ENCODE measurements around the gene PRKAR1A. TPM values are rescaled to one million over a fixed set of nuclear protein-coding genes. Genes with fewer than 3 reads are reported as not detected.

PRKAR1A gene
- total RNA-seq, 1 donor from 2014 or later = 226 TPM

DNA sequence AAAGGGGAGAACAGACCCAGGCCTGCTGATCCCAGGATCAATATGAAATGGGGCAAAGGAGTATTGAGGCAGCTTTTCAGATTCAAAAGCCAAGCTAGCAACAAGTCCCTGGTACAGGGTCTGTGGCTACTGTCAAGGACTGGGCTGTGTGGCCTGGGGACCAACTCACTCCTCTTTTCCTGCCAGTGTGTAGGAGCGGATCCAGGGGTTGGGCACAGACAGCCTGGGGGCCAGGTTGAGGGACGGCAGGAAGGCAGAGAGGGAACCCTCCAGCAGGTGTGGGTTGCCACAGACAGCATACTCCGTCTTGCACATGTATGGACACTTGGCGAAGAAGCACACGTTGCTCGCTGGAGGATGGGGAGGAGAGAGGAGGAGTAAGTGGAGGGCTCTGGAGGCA lies 29.6 kb downstream of the PRKAR1A start:
- H3K27me3 ChIP-seq (ENCODE audit: control insufficient read depth, insufficient read depth, low read length) = no peaks in the 10 kb centered on the region
- TF ChIP-seq, protein P1, sequence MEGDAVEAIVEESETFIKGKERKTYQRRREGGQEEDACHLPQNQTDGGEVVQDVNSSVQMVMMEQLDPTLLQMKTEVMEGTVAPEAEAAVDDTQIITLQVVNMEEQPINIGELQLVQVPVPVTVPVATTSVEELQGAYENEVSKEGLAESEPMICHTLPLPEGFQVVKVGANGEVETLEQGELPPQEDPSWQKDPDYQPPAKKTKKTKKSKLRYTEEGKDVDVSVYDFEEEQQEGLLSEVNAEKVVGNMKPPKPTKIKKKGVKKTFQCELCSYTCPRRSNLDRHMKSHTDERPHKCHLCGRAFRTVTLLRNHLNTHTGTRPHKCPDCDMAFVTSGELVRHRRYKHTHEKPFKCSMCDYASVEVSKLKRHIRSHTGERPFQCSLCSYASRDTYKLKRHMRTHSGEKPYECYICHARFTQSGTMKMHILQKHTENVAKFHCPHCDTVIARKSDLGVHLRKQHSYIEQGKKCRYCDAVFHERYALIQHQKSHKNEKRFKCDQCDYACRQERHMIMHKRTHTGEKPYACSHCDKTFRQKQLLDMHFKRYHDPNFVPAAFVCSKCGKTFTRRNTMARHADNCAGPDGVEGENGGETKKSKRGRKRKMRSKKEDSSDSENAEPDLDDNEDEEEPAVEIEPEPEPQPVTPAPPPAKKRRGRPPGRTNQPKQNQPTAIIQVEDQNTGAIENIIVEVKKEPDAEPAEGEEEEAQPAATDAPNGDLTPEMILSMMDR (IDR thresholded peaks at IDR 0.05; ENCODE audit: insufficient read depth, low read length, severe bottlenecking) = no peak
- peaks cover 6% of the 10 kb centered on the region for H3K36me3 ChIP-seq (ENCODE audit: control insufficient read depth, insufficient read depth, low read length)
- DNase-seq (ENCODE audit: low read depth) (no peak), FAIRE-seq (peak; percentile 52)
- no peak overlapping the region for H3K4me3 ChIP-seq (ENCODE audit: low read depth, low read length)

DNA sequence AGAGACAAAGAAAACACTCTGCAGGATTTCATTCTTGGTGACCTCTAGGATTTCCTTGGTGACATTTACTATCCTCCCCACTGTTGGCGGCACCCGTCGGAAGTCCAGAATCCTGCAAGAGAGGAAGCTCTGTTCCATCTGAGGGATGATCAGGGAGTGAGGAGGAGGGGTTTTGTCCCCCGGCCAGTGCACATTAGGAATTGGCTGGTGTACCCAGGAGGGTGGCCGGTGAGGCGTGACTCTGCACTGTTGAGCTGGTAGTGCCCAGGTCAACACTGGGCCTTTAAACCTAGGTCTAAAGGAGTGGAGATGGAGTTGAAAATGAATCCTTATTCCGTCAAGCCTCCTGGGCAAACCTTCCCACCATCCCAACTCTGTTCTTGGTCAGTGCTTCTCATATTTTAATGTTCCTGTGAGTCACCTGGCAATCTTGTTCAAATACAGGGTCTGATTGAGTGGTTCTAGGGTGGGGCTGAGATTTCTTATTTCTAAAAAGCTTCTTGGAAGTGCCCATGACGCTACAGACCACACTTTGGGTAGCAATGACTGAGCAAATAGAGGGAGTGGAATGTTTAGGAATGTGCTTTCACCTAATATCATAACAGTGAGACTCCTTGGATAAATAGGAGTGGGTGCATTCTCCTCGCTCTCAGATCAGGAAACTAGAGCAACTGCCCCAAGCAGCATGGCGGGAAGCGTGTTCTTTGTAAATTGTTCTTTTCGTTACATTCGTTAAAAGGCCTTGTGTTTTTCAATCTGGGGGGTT lies 30.7 kb downstream of the PRKAR1A start:
- TF ChIP-seq, protein P1 (IDR thresholded peaks at IDR 0.05; ENCODE audit: insufficient read depth, low read length, severe bottlenecking) = no peak
- no peak overlapping the region for H3K4me3 ChIP-seq (ENCODE audit: low read depth, low read length)
- DNase-seq (ENCODE audit: low read depth) (peak; percentile 91), FAIRE-seq (no peak)
- H3K27me3 ChIP-seq (ENCODE audit: control insufficient read depth, insufficient read depth, low read length) = no peaks in the 10 kb centered on the region
- H3K36me3 ChIP-seq (ENCODE audit: control insufficient read depth, insufficient read depth, low read length) = peaks cover 5% of the 10 kb centered on the region

- Histone ChIP-seq H3K36me3 (ENCODE audit: control insufficient read depth, insufficient read depth, low read length) (peaks cover 5% of the 10 kb centered on the region), H3K27me3 (ENCODE audit: control insufficient read depth, insufficient read depth, low read length) (no peaks in the 10 kb centered on the region), H3K4me3 (ENCODE audit: low read depth, low read length) (no peak overlapping the region)
- DNase-seq (ENCODE audit: low read depth) (no peak), FAIRE-seq (no peak)
- TF ChIP-seq, protein P1 (IDR thresholded peaks at IDR 0.05; ENCODE audit: insufficient read depth, low read length, severe bottlenecking) = no peak
Observed at GRCh38 chr17:68544111-68544915, 32.1 kb downstream of the PRKAR1A start.

DNA sequence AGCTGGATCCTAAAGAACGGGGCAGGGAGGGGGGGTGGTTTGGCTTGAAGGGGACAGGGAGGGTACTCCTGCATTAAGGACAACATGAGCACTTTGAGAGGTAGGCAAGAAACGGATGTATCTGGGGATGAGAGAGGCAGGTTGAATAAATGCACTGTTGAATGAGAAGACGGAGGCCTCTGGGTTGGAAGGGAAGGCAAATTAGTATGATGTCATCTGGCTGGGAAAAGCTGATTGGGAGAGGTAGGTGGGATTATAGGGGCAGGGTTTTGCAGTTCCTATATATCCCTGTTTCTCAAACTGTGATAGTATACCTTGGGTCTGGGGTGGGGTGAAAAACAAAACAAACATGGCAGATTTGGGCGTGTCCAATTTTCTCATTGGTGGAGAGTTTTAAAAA lies 44.3 kb downstream of the PRKAR1A start:
- TF ChIP-seq, protein P1 (IDR thresholded peaks at IDR 0.05; ENCODE audit: insufficient read depth, low read length, severe bottlenecking) = no peak
- H3K36me3 ChIP-seq (ENCODE audit: control insufficient read depth, insufficient read depth, low read length) = no peaks in the 10 kb centered on the region
- DNase-seq (ENCODE audit: low read depth) (no peak), FAIRE-seq (no peak)
- no peak overlapping the region for H3K4me3 ChIP-seq (ENCODE audit: low read depth, low read length)
- H3K27me3 ChIP-seq (ENCODE audit: control insufficient read depth, insufficient read depth, low read length) = no peaks in the 10 kb centered on the region

DNA sequence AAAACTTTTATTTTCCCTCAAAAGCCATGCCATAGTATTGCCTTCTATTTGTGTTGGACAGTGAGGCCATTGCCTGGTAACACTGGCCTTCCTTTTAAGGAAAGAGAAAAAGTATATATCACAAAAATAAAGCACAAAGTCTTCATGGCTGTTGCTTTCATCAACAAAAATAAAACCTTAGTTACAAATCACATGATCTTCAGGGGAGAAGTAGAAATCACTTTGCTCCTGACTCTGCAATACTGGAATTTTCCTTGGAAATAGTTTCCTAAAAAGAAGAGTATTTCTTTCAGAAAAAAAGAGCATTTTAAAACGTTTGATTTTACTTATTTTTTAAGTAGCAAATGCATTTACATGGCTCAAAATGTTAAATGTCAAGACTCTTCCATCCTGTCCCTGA lies 47.1 kb downstream of the PRKAR1A start:
- no peak for DNase-seq (ENCODE audit: low read depth)
- TF ChIP-seq, protein P1 (IDR thresholded peaks at IDR 0.05; ENCODE audit: insufficient read depth, low read length, severe bottlenecking) = no peak
- no peak overlapping the region for H3K4me3 ChIP-seq (ENCODE audit: low read depth, low read length)
- no peaks in the 10 kb centered on the region for H3K36me3 ChIP-seq (ENCODE audit: control insufficient read depth, insufficient read depth, low read length)
- FAIRE-seq = no peak
- H3K27me3 ChIP-seq (ENCODE audit: control insufficient read depth, insufficient read depth, low read length) = no peaks in the 10 kb centered on the region
